Upper lobe of left lung (tissue), 6 donors: Measurements from ENCODE around the gene CPSF2. TPM values are rescaled to one million over a fixed set of nuclear protein-coding genes. Genes with fewer than 3 reads are reported as not detected.

Source experiments
- ATAC-seq, 2 donors: fragments of 200-7000 bp; cut with Tn5 transposase; one replicate each; pipeline ENCODE4 v1.9.1; 2022; ENCODE audit warnings: mild to moderate bottlenecking in 2 of 2, moderate library complexity in 2 of 2; ENCODE audit not compliant: low FRiP score in 2 of 2
- DNase-seq, 2 donors: peaks; one replicate each; pipeline ENCODE4 v3.0.0-alpha.2; 2019 to 2020
- H3K27ac ChIP-seq, 4 donors: fragments of 200-600 bp; sonication (generic); one replicate each; pipeline ENCODE4 v1.5.1; 2016 to 2019
- H3K27me3 ChIP-seq, 4 donors: fragments of 200-600 bp; sonication (generic); one replicate each; pipeline ENCODE4 v1.5.1; 2017 to 2019
- H3K36me3 ChIP-seq, 4 donors: fragments of 200-600 bp; sonication (generic); one replicate each; pipeline ENCODE4 v1.5.1; 2016 to 2019
- H3K4me1 ChIP-seq, 4 donors: fragments of 200-600 bp; sonication (generic); one replicate each; pipeline ENCODE4 v1.5.1; 2018 to 2019
- H3K4me3 ChIP-seq, 4 donors: fragments of 200-600 bp; sonication (generic); one replicate each; pipeline ENCODE4 v1.5.1; 2017 to 2019; ENCODE audit warnings: mild to moderate bottlenecking in 2 of 4, moderate library complexity in 1 of 4
- H3K9me3 ChIP-seq, 4 donors: fragments of 200-600 bp; sonication (generic); one replicate each; pipeline ENCODE4 v1.5.1; 2018 to 2019
- EP300 ChIP-seq, 4 donors: sonication (generic); formaldehyde crosslinking; IDR thresholded peaks; one replicate each; pipeline ENCODE4 v1.5.1; 2017; ENCODE audit warnings: antibody characterized with exemption in 4 of 4, control low read depth in 2 of 4
- POLR2A ChIP-seq, 4 donors: fragments of 450-650 bp; IDR thresholded peaks; one replicate each; pipeline ENCODE4 v1.5.1; 2016 to 2017; ENCODE audit warnings: antibody characterized with exemption in 4 of 4, mild to moderate bottlenecking in 2 of 4
- POLR2AphosphoS5 ChIP-seq, 2 donors: sonication (generic); formaldehyde crosslinking; IDR thresholded peaks; one replicate each; pipeline ENCODE4 v1.5.1; 2017; ENCODE audit warnings: antibody characterized with exemption in 2 of 2
- WGBS, 2 donors: methylation state at CpG; one replicate each; pipeline ENCODE4 v1.1.5; 2017 to 2018; 5-methylcytosine and 5-hydroxymethylcytosine counted together
- total RNA-seq, 6 donors: library from RNA; depleted of rRNA in 4 of 6; stranded (reverse); fragments of >200 nt in 4 of 6; gene quantifications; one replicate each; pipeline versions ENCODE4 v1.1.0 to v1.2.1, GENCODE V29; 2016 to 2021
- TF ChIP-seq, protein P1 (sequence below), 6 experiments: fragments of 450-650 bp in 4 of 6; fragments of 200-600 bp in 2 of 6; sonication (generic) in 2 of 6; IDR thresholded peaks; one replicate each; pipeline ENCODE4 v1.5.1; 2016 to 2019; ENCODE audit warnings: antibody characterized with exemption in 6 of 6
- donor health status: DM: no; HTN: no; CAD: no; lungs with moderate emphysema.
- donor health status: DM: no; HTN: yes; CAD: no; lungs with severe emphysema.

Gene CPSF2
- total RNA-seq, 6 donors from 2014 or later: 15.7 to 47.4 (median 33.3) TPM

DNA sequence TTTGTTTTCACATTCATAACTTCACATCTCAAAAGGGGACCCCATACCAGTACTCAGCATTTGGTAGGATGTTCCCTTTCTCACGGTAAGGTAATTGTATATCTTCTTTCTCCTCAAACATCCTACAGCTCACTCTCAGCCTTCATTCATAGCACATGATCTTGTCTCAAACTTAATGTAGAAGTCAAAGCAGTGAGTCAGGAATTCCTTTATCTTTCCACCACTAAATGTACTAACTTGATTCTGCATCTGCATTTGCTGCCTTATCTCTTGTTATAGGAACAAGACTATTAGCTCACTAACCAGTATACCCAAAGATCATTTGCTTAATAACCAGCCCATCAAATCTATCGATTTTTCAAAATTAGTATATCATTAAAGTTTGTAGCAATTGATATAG is 22.9 kb downstream of the CPSF2 start:
- Histone ChIP-seq H3K27me3 (no peaks in the 10 kb centered on the region), H3K36me3 (peaks cover 20 to 82% (median 64%) of the 10 kb centered on the region in 4 donors), H3K4me3 (no peak overlapping the region), H3K27ac (no peak overlapping the region), H3K4me1 (no peaks in the 10 kb centered on the region), H3K9me3 (no peaks in the 10 kb centered on the region)
- TF ChIP-seq EP300 (IDR thresholded peaks at IDR 0.05): no peak
- no peak for TF ChIP-seq POLR2A (IDR thresholded peaks at IDR 0.05)
- TF ChIP-seq POLR2AphosphoS5 (IDR thresholded peaks at IDR 0.05): no peak
- TF ChIP-seq, protein P1, sequence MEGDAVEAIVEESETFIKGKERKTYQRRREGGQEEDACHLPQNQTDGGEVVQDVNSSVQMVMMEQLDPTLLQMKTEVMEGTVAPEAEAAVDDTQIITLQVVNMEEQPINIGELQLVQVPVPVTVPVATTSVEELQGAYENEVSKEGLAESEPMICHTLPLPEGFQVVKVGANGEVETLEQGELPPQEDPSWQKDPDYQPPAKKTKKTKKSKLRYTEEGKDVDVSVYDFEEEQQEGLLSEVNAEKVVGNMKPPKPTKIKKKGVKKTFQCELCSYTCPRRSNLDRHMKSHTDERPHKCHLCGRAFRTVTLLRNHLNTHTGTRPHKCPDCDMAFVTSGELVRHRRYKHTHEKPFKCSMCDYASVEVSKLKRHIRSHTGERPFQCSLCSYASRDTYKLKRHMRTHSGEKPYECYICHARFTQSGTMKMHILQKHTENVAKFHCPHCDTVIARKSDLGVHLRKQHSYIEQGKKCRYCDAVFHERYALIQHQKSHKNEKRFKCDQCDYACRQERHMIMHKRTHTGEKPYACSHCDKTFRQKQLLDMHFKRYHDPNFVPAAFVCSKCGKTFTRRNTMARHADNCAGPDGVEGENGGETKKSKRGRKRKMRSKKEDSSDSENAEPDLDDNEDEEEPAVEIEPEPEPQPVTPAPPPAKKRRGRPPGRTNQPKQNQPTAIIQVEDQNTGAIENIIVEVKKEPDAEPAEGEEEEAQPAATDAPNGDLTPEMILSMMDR (IDR thresholded peaks at IDR 0.05): no peak
- 93 to 100% methylated on average over 2 of the region's 2 CpGs for WGBS, 2 donors
- ATAC-seq (no peak), DNase-seq (no peak)

GRCh38 chr14:92153581-92153980 is 31.8 kb downstream of the CPSF2 start:
- no peak for TF ChIP-seq POLR2AphosphoS5 (IDR thresholded peaks at IDR 0.05)
- TF ChIP-seq EP300 (IDR thresholded peaks at IDR 0.05): peak in 1 of 4 donors; percentile 26
- TF ChIP-seq, protein P1 (IDR thresholded peaks at IDR 0.05): no peak
- TF ChIP-seq POLR2A (IDR thresholded peaks at IDR 0.05): no peak
- no peaks in the 10 kb centered on the region for H3K9me3 ChIP-seq
- peak overlapping the region in 1 of 4 donors; percentile 43 for H3K27ac ChIP-seq
- peak; percentile 32 to 84 for ATAC-seq
- no peak overlapping the region for H3K4me3 ChIP-seq
- 86 to 89% methylated on average over 1 of the region's 1 CpG for WGBS, 2 donors
- H3K36me3 ChIP-seq: peaks cover 18 to 64% (median 41%) of the 10 kb centered on the region in 4 donors
- H3K4me1 ChIP-seq: peaks cover 0 to 10% (median 2%) of the 10 kb centered on the region in 4 donors
- peak in 1 of 2 donors; percentile 67 for DNase-seq
- H3K27me3 ChIP-seq: no peaks in the 10 kb centered on the region

- Histone ChIP-seq H3K27me3 (no peaks in the 10 kb centered on the region), H3K9me3 (no peaks in the 10 kb centered on the region), H3K4me1 (peaks cover 0 to 10% (median 2%) of the 10 kb centered on the region in 4 donors), H3K27ac (no peak overlapping the region), H3K4me3 (no peak overlapping the region), H3K36me3 (peaks cover 26 to 73% (median 43%) of the 10 kb centered on the region in 4 donors)
- no peak for DNase-seq
- TF ChIP-seq POLR2A (IDR thresholded peaks at IDR 0.05): no peak
- no peak for TF ChIP-seq POLR2AphosphoS5 (IDR thresholded peaks at IDR 0.05)
- no peak for TF ChIP-seq EP300 (IDR thresholded peaks at IDR 0.05)
- TF ChIP-seq, protein P1 (IDR thresholded peaks at IDR 0.05): no peak
- ATAC-seq: no peak
- WGBS, 2 donors: 65 to 67% methylated on average over 3 of the region's 3 CpGs
Observed at GRCh38 chr14:92154283-92154942, 32.6 kb downstream of the CPSF2 start.

- H3K4me1 ChIP-seq: peaks cover 0 to 11% (median 8%) of the 10 kb centered on the region in 4 donors
- DNase-seq (peak in 1 of 2 donors; percentile 30), ATAC-seq (peak; percentile 49 to 95)
- no peak overlapping the region for H3K4me3 ChIP-seq
- TF ChIP-seq POLR2AphosphoS5 (IDR thresholded peaks at IDR 0.05): peak in 1 of 2 donors; percentile 41
- TF ChIP-seq EP300 (IDR thresholded peaks at IDR 0.05): no peak
- TF ChIP-seq, protein P1 (IDR thresholded peaks at IDR 0.05): no peak
- peaks cover 32 to 99% (median 64%) of the 10 kb centered on the region in 4 donors for H3K36me3 ChIP-seq
- no peaks in the 10 kb centered on the region for H3K27me3 ChIP-seq
- WGBS, 2 donors: 27 to 56% methylated on average over 4 of the region's 4 CpGs
- H3K27ac ChIP-seq: peak overlapping the region in 2 of 4 donors; percentile 14 to 27
- H3K9me3 ChIP-seq: no peaks in the 10 kb centered on the region
Observed at GRCh38 chr14:92160619-92161018, 38.9 kb downstream of the CPSF2 start.
